NCI-H82 (cell line): Measurements from ENCODE around the gene DPH7.
"Not testable (repeated sequence)": the region's sequence is repeated elsewhere in the genome, so short reads cannot be mapped to it uniquely, and the experiment has no call there.

ENCODE experiments used
- DNase-seq: peaks from one replicate; lab custom pipeline; 2025; lab: John Stamatoyannopoulos, UW

The DPH7 gene

DNA sequence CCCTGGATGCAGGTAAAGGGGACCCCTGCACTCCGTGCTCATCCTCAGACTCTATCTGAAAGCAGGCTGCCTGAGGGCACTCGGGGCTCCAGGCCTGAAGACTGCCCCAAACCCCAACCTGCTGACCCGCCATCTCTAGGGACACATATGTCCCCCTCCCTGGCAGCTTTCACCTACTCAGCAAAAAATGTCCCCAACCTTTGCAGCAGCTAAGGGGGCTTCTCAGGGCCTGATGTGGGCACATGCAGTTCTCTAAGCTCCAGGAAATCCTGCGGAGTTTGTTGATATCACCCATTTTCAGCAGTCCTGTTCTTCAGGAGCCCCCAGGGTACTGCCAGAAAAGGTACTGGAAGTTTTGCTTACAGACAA, 2.2 kb upstream of the DPH7 start:
- DNase-seq = no peak

DNA sequence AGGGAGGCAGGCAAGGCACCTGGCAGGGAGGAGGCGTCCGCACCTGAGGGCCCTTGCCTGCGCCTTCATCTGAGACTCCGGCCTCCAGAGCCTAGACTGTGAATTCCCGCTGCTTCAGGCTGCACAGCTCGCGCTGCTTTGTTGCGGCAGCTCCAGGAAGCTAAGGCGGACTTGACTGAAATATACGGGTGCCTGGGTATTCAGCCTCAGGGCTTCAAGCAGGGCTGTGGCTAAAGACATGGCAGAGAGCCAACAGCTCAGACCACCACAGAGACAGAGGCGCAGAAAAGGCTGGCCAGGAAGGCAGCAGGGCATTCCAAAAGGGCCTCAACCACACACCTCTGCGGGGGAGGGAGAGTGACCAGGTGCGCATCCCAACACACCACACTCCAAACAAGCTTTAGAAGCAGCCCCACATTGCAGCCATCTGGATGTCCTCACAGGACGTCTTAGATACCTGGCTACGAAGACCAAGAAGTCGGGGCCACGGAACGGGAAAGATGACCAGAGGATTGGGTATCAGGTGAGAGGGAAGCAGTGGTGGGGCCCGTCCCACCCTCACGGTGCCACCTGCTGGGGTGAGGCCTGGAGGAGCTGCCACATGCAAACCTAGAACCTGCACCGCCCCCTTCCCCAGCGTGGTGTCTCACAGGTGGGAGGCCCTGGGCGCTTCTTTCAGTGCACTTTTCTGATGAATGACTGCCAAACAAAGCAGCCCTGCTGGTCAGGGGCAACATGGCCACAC, 1.7 kb upstream of the DPH7 start:
- no peak for DNase-seq

DNA sequence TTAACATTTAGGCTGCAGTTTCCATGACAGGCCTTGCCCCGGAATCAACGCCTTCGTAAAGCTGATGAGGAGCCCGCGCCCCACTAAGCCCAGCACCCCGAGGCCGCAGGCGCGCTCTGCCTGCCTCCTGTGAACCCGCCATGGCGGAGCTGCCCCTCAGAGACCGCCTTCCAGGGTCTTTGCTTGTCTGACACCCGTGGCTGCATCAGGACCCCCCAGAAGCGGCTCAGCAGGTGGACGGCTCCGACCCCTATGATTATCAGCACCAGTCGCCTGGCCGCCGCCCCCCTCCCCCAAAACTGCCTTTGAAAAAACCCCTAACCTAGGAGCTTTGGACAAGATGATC, 507 bp upstream of the DPH7 start:
- no peak for DNase-seq

DNA sequence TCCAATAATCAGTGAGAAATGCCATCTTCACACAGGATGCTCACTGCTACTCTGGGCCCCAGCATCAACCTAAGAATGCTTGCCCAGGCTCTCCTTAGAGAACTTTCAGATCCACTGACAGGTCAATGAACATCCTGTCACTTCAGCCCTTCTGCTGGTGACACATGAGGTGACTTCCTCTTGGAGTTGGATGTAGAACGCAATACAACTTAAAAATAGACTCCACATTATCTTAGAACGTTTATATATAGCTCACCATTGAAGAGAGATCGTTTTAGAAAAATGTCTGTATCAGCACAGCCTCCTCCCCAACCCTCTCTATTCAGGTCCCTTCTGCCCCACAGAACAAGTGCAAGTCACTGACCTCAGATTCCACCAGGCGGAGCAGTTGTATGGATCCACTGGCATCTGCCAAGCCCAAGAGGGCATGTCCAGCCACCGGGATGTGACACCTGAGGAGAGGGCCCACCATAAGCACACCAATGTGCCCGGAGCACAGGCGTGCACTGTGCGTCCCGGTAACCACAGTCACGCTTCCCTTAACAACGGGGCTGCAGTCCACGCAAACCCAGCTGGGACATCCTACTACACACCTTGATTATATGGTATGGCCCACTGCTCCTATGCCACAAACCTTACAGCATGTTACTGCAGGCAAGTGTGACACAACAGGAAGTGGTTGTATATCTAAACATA, 2.9 kb downstream of the DPH7 start:
- no peak for DNase-seq

DNA sequence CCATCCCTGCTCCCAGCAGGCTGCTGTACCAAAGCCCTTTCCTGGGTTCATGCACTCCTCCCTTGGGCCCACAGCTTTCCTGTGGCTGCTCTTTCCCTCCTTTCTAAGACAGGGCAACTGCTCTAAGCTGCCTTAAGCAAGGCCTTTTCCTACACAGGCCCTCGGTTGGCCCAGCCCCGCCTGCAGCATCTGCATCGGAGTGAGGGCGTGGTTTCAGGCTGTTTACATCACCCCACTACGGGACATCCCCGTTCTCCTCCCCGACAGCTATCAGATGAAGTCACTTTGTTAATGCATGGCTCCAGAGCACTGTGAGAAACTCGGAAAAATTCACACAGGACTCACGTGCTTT, 3.4 kb downstream of the DPH7 start:
- DNase-seq = no peak

DNA sequence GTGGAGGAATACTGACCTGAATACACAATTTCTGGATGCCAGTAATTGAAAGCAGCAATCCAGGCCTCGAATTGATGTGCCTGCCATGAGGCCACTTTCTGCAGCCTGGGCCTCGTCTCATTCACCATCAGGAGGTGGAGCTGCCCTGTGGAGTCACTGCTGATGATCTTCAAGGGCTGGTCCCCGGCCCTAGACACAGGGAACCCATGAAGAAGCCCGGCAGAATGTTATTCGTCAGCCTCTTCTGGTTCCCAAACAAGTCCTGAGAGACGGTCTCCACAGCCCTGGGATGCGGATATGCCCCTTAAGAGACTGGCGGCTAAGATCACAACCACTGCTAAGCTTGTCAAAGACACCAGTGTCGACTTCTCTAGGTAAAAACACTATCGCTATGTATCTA, 4.5 kb downstream of the DPH7 start:
- no peak for DNase-seq

DNA sequence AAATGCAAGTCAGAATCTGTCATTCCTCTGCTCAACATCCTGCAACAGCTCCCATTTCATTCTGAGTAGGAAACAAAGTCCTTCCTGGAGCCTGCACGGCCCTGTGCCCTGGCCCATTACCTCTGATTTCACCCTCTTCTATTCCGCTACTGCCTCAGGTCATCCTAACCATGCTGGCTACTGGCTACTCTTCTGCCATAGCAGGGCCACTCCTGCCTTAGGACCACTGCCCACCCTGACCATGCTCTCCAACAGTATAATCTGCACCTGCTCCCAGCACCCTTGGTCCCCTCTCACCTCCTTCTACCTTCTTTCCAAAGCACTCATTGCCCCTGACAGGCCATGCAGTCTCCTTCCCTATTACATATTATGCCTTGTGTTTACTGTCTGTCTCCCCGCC, 8.2 kb downstream of the DPH7 start:
- DNase-seq = no peak

DNA sequence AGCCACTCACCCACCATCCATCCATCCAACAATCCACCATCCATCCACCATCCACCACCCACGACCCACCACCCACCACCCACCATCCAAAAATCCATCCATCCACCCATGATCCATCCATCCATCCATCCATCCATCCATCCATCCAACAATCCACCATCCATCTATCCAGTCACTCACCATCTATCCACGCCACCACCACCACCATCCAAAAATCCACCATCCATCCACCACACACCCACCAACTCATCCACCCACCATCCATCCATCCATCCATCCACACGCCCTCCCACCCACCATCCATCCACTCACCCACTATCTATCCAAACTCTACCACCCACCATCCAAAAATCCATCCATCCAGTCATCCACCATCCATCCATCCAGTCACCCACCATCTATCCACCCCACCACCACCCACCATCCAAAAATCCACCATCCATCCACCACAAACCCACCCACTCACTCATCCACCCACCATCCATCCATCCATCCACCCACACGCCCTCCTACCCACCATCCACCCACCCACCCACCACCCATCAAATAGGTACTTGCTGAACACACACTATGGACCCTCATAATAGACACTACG, 9.0 kb downstream of the DPH7 start:
- DNase-seq = no peak

DNA sequence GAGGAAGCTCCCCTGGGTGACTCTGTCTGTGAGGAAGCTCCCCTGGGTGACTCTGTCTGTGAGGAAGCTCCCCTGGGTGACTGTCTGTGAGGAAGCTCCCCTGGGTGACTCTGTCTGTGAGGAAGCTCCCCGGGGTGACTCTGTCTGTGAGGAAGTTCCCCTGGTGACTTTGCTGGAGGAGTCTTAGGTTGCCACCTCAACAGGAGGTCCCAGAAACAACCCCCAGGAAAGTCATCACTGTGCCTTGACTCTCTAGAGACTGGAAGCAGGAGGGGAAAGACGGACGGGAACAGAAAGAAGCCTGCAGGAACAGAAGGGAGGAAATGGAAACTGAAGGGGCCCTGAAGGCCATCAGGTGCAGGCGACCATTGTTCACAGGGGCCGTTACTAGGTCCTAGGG, 10.3 kb downstream of the DPH7 start:
- not testable (repeated sequence) for DNase-seq

DNA sequence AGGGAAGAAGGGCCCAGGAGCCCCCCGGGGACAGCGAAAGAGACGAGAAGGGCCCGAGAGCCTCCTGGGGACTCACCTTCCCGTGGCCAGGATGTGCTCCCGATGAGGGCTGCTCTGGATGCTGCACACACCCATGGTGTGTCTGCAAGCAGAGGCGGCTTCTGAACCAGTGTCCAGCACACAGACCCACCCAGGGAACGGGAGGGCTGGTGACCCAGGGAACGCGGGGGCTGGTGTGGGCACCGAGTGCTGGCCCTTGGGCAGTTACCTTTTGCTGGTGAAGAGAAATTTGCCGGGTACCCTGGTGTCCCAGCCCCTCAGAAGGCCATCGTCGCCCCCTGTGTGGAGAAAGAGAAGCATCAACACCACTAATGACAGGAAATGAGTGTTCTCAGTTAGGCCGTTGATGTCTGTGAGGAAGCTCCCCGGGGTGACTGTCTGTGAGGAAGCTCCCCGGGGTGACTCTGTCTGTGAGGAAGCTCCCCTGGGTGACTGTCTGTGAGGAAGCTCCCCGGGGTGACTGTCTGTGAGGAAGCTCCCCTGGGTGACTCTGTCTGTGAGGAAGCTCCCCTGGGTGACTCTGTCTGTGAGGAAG, 13.8 kb downstream of the DPH7 start:
- no peak for DNase-seq

DNA sequence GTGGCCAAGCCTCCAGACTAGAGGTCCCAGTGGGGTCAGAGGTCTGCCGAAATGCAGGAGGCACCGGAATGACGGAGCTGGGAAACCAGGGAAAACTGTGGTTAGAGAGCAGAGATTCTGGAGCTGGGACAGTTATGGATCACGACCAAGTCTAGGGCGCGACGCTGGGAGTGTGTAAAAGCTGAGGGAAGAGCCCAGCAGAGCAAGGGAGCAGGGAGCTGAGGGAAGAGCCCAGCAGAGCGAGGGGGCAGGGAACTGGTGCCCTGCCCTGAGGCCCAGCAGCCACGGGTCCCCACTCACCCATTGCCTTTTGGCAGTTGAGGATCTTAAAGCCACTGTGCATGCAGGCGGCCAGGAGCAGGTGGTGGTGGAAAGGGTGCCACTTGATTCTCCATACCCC, 14.6 kb downstream of the DPH7 start:
- no peak for DNase-seq

DNA sequence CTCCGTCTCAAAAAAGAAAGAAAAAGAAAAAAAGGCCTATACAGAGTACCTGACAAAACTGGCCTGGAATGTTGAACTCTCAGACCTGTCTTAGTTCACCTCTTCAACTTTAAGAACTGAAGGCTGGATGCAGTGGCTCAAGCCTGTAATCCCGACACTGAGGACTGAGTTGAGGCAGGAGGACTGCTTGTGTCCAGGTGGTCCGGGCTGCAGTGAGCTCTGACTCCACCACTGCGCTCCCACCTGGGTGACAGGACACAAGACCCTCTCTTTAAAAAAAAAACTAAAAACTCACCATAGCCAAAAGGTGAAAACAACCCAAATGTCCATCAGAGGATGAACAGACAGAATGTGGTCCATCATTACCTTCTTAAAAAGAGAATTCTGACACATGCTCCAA, 20.6 kb downstream of the DPH7 start:
- DNase-seq = no peak

DNA sequence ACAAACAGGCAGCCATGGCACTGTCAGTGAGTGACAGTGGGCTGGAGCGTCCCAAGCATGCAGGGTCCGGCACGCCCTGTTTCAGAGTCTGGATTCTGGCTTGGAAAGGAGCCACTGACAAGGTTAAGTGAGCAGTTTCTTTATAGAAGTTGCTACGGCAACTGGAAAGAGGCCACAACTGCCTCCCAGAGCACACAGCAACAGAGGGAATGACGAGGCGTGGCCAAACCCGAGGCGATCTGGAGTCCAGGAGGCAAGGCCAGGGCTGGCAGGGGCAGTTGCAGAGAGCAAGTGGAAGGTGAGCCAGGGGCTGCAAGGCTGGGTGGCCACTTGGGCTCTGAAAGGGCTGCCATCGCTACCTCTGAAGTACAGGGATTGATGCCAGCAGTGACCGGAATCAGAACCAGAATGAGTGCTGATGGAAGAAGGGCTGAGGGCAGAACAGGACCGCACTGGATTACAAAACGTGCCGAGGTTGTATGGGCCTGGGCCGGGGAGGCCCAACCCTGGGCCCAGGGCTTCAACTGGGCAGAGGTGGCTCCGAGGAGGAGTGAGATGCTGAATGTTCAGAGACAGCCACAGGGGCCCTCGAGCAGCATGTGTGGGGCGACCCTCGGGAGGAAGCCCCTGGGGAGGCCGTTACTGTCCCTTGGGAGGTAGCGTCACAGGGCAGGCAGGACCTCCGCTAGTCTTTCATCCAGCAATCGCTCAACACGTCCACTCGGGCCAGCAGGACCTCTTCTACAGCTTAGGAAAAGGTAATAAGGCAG, 22.5 kb downstream of the DPH7 start:
- DNase-seq = no peak

DNA sequence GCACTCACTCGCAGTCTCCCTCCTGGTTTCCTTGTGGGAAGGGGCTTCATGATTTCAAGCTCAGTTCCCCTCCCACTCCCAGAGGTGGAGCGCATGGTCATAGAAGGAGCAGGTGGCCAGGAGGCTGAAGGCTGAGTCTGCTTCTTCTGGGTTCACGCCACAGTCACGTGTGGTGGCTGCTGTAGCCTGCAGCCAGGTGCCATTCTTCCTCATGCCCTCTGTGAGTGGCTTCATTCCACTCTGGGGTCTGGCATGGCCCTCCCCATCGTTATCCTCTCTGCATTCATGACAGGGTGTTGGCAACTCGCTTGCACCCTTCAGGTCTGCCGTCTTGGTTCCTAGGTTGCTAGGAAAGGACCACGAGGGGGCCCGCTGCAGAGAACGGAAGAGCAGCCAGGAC, 23.5 kb downstream of the DPH7 start:
- DNase-seq = no peak

DNA sequence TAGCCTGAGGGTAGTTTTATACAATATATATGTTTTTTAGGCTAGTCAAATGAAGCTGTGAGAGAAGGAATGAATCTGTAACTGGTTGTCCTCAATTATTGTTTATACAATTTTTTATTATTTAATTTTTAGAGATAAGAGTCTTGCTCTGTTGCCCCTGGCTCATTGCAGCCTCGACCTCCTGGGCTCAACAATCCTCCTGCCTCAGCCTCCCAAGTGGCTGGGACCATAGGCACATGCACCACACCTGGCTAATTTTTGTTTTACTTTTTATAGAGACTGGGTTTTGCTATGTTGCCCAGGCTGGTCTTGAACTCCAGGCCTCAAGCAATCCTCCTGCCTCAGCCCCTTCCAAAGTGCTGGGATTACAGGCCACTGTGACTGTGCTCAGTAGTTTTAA, 24.4 kb downstream of the DPH7 start:
- DNase-seq = no peak

DNA sequence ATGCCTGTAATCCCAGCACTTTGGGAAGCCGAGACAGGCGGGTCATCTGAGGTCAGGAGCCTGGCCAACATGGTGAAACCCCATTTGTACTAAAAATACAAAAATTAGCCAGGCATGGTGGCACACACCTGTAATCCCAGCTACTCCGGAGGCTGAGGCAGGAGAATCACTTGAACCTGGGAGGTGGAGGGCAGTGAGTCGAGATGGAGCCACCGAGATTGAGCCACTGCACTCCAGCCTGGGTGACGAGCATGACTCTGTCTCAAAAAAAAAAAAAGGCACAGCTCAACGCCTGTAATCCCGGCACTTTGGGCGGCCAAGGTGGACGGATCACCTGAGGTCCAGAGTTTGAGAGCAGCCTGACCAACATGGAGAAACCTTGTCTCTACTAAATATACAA, 25.1 kb downstream of the DPH7 start:
- not testable (repeated sequence) for DNase-seq

DNA sequence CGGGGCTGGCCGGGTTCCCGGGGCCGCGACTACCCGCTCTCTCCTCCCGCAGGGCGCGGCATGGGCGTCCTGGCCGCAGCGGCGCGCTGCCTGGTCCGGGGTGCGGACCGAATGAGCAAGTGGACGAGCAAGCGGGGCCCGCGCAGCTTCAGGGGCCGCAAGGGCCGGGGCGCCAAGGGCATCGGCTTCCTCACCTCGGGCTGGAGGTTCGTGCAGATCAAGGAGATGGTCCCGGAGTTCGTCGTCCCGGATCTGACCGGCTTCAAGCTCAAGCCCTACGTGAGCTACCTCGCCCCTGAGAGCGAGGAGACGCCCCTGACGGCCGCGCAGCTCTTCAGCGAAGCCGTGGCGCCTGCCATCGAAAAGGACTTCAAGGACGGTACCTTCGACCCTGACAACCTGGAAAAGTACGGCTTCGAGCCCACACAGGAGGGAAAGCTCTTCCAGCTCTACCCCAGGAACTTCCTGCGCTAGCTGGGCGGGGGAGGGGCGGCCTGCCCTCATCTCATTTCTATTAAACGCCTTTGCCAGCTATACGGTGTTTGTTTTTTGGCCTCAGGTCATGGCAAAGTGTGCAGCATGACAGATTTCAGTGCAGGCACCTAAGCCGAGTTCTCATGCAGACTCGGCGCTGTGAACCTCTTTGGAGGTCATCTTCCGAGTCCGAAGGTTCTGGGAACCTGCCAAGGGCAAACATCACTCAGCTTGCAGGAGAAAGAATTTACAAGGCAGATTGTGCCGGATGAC, 26.5 kb downstream of the DPH7 start:
- DNase-seq = peak; percentile 50

DNA sequence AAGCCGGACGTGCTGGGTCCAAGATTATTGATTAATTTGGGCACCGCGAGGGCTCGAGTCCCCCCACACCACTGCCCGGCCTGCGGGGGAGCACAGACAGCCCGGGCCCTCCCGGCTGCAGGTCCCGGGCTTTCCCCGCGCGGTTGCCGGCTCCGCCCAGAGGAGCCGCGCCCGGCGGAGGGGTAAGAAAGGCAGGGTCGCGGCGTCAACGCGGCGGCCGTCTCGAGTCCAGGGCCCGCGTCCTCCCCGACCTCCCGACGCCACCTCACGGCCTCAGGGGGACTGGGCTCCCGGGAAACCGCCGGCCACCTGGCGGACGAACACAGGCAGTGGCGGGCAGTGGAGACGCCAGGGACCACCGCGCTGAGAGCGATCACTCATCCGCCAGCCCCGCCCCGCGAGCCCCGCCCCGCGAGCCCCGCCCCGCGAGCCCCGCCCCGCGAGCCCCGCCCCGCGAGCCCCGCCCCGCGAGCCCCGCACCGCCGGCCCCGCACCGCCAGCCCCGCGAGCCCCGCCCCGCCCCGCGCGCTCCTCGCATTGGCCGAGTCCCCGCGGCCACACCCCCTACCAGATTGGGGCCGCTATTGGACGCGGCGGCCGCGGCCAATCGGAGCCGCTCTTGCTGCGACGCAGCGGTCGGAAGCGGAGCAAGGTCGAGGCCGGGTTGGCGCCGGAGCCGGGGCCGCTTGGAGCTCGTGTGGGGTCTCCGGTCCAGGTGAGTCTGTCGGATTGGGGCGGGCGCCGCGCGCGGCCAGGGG, 27.3 kb downstream of the DPH7 start, which contains the start of gene MRPL41:
Gene MRPL41, plus strand, starts transcription at position 616 of the 758 bp plus-strand sequence. CDS start 203 bp downstream, outside the sequence.
- DNase-seq = peak; percentile 97

DNA sequence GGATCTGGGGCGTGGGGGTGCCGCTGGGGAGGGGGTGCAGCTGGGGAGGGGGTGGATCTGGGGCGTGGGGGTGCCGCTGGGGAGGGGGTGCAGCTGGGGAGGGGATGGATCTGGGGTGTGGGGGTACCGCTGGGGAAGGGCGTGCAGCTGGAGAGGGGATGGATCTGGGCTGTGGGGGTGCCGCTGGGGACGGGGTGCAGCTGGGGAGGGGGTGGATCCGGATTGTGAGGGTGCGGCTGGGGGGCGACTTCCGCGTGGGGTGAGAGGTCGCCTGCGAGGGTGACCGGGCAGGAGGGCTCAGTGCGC, 27.8 kb downstream of the DPH7 start:
- DNase-seq = not testable (repeated sequence)

DNA sequence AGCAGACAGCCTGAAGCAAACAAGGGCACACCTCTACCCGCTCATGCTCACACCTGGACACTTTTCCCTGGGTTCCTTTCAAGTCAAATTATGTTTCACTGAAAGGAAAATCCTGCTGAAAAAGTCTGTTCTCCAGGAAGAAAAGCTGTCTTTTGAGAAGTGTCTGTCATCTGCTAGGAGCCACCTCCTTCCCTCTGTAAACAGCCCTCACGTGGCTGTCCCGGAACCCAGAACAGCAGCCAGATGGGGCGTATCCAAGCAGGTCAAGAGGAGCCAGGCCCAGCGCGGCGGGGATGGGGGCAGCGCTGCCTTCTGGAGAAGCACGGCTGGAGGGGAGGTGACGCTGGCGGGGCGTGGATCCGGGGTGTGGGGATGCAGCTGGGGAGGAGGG, 28.5 kb downstream of the DPH7 start, which contains the start of gene PNPLA7:
Gene PNPLA7, minus strand, starts transcription at position 172 of the 391 bp plus-strand sequence. CDS start 205 bp downstream, outside the sequence.
- DNase-seq = peak; percentile 88
